NCI-H2171 (cell line): ENCODE measurements around the gene PCK1.

ENCODE experiments used
- DNase-seq: peaks from one replicate; lab custom pipeline; 2025; lab: John Stamatoyannopoulos, UW

The PCK1 gene

GRCh38 chr20:57605878-57606277 is 45.0 kb downstream of the PCK1 start:
- no peak for DNase-seq

DNA sequence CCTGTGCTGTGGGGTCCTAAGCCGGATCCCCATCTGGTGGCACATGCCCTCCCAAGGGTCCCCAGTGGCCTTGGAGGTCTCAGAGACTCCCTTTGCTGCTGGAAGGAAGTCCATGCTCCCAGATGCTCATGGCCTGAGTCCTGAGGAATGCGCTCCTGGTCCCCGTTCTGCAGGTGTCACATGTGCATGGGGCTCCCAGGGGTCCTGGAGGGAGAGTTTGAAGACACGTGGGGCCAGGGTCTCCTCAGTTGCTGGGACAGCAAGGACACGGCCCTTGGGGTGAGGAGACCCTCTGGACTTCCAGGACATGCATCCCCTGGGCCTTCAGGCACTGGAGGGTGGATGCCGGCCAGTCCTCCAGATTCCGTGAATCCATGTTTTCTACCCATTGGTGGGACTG is 47.6 kb downstream of the PCK1 start:
- no peak for DNase-seq

- no peak for DNase-seq
Observed at GRCh38 chr20:57609086-57609841, 48.4 kb downstream of the PCK1 start.

GRCh38 chr20:57609842-57610167 is 48.9 kb downstream of the PCK1 start:
- DNase-seq, result no peak

GRCh38 chr20:57610261-57610952 is 49.5 kb downstream of the PCK1 start:
- no peak for DNase-seq

DNA sequence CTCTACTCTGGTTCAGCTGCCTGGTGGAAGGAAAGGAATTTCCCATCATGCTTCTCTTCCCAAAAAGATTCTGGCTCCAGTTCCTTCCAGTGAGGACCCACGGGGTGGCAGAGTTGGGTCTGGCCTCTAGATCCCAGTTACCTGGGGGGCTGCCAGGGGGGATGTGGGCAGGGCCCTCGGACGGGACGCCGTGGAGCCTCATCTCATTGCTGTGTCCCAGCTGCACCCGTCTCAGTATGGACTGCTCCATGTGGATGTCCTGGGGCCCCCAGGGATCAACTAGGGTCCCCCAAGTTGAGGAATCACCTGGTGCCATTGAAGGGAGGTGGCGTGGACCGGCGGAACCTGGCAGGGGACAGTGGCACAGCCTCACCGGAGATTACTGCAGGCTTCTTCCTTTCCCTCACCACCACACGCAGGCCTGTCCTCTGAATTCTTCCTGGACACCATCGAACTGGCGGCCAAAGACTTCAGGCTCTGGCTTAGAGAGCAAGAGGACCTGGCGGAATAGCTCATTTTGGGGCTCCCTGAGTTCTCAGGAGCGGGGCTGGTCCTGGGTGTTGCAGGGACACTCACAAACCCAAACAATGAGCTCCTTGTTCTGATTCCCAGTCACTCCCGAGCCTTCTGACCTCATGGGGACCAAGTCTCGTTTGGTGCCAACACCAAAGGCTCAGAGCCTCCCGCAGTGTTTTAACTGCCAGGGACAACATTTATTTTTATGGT is 50.8 kb downstream of the PCK1 start:
- DNase-seq, result no peak

GRCh38 chr20:57612436-57612835 is 51.5 kb downstream of the PCK1 start:
- DNase-seq, result no peak

- no peak for DNase-seq
Observed at GRCh38 chr20:57612916-57613315, 52.0 kb downstream of the PCK1 start.

DNA sequence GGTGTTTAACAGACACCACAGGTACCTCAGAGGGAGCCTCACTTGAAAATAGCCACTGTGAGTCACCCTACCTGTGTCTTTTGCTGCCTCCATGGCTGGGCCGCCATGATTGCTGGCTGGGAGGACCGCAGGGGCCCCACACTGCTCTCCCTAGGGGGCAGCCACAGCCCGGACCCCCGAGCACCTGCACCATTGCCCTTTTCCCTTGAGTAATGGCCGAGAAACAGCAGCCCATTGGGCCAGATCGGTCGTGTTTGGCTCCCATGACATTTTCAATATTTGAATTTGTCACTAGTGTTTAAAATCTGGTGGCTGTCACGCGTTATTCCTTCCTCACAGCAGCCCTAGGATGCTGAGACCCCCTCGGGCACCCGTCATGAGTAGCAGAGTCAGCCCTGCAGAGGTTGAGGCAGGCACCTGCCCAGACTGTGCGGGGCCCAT is 52.6 kb downstream of the PCK1 start:
- no peak for DNase-seq

DNA sequence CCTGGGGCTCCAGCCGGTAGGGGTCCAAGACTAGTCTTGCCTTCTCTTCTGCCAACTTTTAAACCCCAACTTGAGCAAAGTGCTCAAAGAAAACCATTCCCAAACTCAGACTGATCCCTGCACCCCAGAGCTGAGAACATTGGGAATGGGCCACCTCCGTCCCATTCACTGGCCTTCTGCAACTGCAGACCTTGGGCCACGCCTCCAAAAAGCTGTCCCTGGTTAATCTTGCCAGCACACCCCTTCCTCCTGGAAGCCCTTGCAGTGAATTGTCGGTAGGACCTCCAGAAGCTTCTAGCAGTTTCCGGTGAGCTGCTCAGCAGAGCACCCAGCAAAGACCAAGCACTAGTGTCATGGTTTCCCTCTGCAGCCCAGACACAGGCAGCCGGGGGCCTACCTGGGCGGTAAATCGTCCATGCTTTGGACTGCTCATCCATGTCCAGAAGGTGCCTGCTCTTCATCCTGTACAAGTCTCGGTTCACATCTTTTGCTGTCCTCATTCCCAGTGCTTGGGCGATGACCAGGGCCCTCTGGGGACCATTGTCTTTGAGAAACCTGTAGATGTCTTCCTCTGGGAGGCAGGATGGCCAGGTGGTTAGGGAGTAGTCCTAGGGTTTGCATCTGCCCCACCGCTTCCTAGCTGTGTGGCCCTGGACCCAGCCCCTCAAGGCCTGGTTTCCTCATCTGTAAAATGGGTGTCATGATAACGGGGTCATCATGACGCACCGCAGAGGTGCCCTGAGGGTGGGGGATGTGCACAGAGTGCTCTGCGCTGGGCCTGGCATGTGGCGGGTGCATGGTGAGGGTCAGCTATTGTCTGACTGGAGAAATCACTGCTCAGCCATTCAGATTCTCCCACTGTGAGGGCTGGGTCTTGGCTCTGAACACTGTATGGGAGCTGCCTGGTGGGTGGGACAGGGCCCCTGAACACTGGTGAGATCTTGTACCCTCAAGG is 53.9 kb downstream of the PCK1 start:
- DNase-seq, result no peak

GRCh38 chr20:57615445-57615811 is 54.5 kb downstream of the PCK1 start:
- no peak for DNase-seq

- DNase-seq, result no peak
Observed at GRCh38 chr20:57616143-57616951, 55.4 kb downstream of the PCK1 start.

DNA sequence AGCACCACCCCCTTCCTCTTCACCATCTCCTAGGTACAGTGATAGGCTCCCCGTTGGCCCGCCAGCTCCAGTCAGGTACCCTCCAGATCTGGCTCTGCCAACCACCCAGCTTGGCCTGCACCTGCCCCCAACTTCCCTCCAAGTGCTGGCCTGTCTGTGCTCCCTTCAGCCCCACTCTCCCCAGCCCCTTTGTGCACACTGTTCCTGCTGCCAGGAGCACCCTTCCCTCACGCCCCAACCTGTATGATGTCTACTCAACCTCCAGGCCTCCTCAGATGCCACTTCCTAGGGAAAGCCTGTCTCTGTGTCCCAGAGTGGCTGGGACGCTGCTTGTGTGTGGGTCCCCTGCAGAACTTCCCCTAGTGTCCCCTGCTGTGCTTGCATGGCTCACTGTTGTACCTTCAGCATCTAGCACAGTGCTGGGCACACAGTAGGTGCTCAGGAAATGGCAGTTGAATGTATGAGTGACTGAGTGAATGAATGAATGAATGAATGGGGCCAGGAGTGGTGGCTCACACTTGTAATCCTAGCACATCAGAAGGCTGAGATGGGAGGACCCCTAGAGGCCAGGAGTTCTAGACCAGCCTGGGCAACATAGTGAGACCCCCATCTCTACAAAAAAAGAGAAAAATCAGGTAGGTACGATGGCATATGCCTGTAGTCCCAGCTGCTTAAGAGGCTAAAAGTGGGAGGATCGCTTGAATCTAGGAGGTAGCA is 56.3 kb downstream of the PCK1 start:
- DNase-seq, result no peak
